ENCODE measurements around the gene PPP1R3E. TPM values are rescaled to one million over a fixed set of nuclear protein-coding genes. Genes with fewer than 3 reads are reported as not detected.

PPP1R3E gene
- total and polyA plus RNA-seq, 2 of the 13 experiments (the other 11 are each of a cell fraction or from before 2014, with no cell fraction given), result 16.5 to 26.5 TPM

GRCh38 chr14:23306412-23307145, 3.9 kb upstream of the PPP1R3E start, which contains the start of gene BCL2L2 (continued):
- TF ChIP-seq ZNF782 (CRISPR knock-in tag; IDR thresholded peaks at IDR 0.05; ENCODE audit: borderline replicate concordance) (no peak; the same call in none of the 2 replicates), ZNF101 (CRISPR knock-in tag; IDR thresholded peaks at IDR 0.05; ENCODE audit: borderline replicate concordance, low read depth) (peak; percentile 83; the same call in 1 of the 2 replicates), SP1 (IDR thresholded peaks at IDR 0.05) (no peak; the same call in 1 of the 2 replicates), SP1 (CRISPR knock-in tag; IDR thresholded peaks at IDR 0.05) (peak; percentile 97), IRX3 (CRISPR knock-in tag; IDR thresholded peaks at IDR 0.05; ENCODE audit: borderline replicate concordance, low read depth) (peak; percentile 91), ZNF543 (CRISPR knock-in tag; IDR thresholded peaks at IDR 0.05) (peak; percentile 98), ZNF280D (CRISPR knock-in tag; IDR thresholded peaks at IDR 0.05) (peak; percentile 91), ZNF143 (CRISPR knock-in tag; IDR thresholded peaks at IDR 0.05) (peak; percentile 52; the same call in 1 of the 2 replicates), SALL1 (CRISPR knock-in tag; IDR thresholded peaks at IDR 0.05) (peak; percentile 96), ZNF3 (CRISPR knock-in tag; IDR thresholded peaks at IDR 0.05) (0 out of 2 replicates have a peak, but pooled peaks have one; percentile 54), GLI4 (CRISPR knock-in tag; IDR thresholded peaks at IDR 0.05; ENCODE audit: borderline replicate concordance) (peak; percentile 99), USF2 (IDR thresholded peaks at IDR 0.05; ENCODE audit: low read depth, low read length) (no peak; the same call in 1 of the 2 replicates), USF2 (CRISPR knock-in tag; IDR thresholded peaks at IDR 0.05; ENCODE audit: borderline replicate concordance) (peak; percentile 59; the same call in 1 of the 2 replicates), ZSCAN9 (CRISPR knock-in tag; IDR thresholded peaks at IDR 0.05; ENCODE audit: borderline replicate concordance) (peak; percentile 76; the same call in 1 of the 2 replicates), ZNF557 (CRISPR knock-in tag; IDR thresholded peaks at IDR 0.05) (peak; percentile 24; the same call in 1 of the 2 replicates), ZNF10 (CRISPR knock-in tag; IDR thresholded peaks at IDR 0.05; ENCODE audit: borderline replicate concordance, low read depth) (no peak; the same call in 1 of the 2 replicates), ZSCAN12 (CRISPR knock-in tag; IDR thresholded peaks at IDR 0.05) (0 out of 2 replicates have a peak, but pooled peaks have one; percentile 12), ZNF605 (CRISPR knock-in tag; IDR thresholded peaks at IDR 0.05) (peak; percentile 99), PAWR (CRISPR knock-in tag; IDR thresholded peaks at IDR 0.05; ENCODE audit: borderline replicate concordance) (peak; percentile 69; the same call in 1 of the 2 replicates), DZIP1 (CRISPR knock-in tag; IDR thresholded peaks at IDR 0.05) (peak; percentile 95)
- TF ChIP-seq, protein P1, sequence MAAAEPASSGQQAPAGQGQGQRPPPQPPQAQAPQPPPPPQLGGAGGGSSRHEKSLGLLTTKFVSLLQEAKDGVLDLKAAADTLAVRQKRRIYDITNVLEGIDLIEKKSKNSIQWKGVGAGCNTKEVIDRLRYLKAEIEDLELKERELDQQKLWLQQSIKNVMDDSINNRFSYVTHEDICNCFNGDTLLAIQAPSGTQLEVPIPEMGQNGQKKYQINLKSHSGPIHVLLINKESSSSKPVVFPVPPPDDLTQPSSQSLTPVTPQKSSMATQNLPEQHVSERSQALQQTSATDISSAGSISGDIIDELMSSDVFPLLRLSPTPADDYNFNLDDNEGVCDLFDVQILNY (CRISPR knock-in tag; conservative IDR thresholded peaks at IDR 0.05), result peak; percentile 6; the same call in 1 of the 2 replicates
